Suppressor macrophage treated with lipopolysaccharide for 1 hour (primary cell): ENCODE data around the gene C9orf78.
"Not testable (repeated sequence)": the region's sequence is repeated elsewhere in the genome, so short reads cannot be mapped to it uniquely, and the experiment has no call there.

Experiments used
- DNase-seq, 3 donors: peaks; one replicate each; pipeline ENCODE4 v3.0.0-alpha.2; 2020 to 2022

The C9orf78 gene

DNA sequence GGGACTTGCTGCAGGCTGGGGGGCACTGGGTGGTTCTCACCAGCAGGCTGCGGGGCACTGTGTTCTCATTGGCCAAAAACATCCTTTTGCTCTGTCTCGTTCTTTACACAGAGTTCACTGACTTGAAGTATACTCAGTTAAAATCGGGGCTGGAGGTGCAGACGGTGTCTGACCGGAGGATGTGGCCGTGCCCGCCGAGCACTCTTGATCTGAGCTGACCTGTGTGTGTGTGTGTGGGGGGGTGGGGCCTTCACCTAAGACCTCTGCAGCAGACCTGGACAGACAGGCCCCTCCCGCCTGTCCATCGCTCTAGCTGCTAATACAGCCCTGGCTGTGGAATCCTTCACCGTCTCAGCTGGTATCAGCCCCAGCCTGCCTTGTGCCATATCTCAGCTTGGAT, 25.0 kb downstream of the C9orf78 start:
- no peak for DNase-seq

DNA sequence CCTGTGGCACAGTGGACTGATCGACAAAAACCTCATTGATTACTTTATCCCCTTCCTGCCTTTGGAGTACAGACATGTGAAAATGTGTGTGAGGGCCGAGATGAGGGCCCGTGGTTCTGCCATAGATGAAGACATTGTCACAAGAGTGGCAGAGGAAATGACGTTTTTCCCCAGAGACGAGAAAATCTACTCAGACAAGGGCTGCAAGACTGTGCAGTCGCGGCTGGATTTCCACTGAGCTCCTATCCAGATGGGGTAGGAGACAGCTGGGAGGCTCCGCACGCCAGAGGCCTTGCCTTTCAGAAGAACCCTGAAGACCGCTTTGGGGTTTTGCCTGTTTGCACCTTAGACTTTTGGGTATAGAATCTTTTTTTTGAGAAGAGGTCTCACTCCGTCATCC, 25.7 kb downstream of the C9orf78 start:
- DNase-seq = no peak

GRCh38 chr9:129806061-129806460, 29.0 kb downstream of the C9orf78 start:
- peak; percentile 51 to 83 (median 58) for DNase-seq

DNA sequence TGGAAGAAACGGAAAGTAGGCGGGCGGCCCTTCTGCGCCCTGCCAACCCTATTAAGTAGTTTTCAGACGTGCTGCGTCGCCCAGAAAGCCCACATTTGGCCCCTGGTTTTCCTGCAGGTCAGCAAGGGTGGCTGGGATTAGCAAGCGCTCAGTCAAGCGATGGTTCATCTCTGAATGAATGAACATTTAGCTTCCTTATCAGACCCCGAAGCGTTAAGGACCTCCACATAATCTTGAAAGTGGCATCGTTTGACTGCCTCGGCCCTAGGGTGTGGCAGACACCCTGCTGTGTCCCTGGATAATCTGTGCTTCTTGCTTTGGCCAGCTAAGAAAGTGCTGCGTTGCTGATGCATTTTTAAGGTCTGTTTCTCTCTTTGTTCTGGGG, 31.4 kb downstream of the C9orf78 start:
- DNase-seq = no peak

DNA sequence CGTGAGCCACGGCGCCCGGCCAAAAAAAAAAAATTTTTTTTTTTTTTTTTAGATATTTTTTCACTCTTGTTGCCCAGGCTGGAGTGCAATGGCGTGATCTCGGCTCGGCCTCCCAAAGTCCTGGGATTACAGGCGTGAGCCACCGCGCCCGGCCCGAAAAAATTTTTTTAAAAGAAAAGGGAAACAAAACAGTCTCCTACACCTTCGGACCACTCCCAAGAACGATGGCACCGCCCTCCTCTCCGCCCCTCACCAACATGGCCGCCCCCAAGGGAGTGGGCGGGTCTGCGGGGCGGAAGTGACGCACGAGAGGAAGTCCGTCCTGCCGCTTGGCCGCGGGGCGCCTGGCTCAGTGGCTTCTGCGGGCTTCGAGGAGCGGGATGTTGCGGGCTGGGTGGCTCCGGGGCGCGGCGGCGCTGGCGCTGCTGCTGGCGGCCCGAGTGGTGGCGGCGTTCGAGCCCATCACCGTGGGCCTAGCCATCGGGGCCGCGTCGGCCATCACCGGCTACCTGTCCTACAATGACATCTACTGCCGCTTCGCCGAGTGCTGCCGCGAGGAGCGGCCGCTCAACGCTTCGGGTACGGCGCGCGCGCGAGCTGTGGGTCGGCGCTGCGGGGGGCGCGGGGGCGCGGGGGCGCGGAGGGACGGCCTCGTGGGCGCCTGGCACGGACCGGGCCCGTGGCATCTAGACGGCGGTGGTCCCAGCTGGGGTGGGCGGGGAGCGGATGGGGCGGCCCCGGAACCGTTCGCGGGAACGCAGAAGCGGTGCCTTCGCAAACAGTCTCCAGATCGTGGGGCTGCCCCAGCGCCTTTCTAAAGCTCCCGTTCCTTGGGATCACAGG, 32.0 kb downstream of the C9orf78 start, which contains the start of gene TOR1B:
TOR1B (plus strand) TSS at position 352 of the 843 bp plus-strand sequence; CDS start at position 381, 29 bp downstream.
- DNase-seq = peak; percentile 97 to 98 (median 98)

DNA sequence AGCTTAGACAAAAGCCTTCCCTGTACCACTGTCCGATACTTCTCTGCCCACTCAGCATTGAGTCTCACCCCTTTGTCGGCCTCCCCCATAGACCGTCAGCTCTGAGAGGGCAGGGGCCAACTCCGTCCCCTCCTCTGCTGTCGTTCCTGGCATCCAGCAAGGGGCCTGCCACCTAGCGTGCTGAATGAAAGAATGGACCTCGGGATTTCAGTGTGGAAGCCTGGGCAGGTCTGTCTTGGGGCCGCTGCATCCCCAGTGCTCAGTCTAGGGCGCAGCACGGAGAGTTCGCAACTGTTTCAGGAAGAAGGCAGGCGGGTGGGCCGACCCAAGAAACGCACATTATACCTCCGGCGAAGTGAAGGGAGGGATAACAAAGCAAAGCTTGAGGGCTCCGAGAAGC, 33.6 kb downstream of the C9orf78 start:
- DNase-seq = no peak

- DNase-seq = no peak
Observed at GRCh38 chr9:129798973-129799372, 36.1 kb downstream of the C9orf78 start.

DNA sequence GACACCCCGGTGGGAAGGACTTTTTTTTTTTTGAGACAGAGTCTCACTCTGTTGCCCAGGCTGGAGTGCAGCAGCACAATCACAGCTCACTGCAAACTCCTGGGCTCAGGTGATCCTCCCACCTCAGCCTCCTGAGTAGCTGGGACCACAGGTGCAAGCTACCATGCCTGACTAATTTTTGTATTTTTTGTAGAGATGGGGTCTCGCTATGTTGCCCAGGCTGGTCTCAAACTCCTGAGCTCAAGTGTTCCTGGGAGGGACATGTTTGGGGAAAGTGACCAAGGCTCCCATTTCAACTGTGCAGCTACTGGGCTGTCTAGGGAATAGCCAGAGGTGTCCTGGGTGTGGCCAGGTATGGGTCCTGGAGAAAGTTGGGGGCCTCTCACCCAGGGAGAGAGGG, 39.0 kb downstream of the C9orf78 start:
- DNase-seq = not testable (repeated sequence)

DNA sequence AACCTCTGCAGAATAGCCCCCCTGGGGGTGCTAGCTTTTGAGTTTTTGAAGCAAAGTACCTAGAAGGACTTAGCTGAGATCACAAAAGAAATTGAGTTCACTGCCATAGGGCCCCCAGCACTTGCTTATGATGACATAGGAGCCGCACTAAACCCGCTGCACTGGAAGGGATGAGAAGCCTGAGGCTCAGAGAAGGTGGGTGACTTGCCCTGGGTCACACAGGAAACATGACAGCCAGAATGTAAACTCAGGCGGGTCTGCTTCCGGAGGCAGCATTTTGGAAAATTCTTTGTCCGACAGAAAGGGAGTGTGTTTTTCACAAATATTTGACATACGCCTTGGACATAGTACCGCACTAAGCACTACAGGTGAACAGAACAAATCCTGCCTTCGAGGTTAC, 40.5 kb downstream of the C9orf78 start:
- no peak for DNase-seq

GRCh38 chr9:129786481-129786880, 48.6 kb downstream of the C9orf78 start:
- DNase-seq = no peak

GRCh38 chr9:129785866-129786265, 49.2 kb downstream of the C9orf78 start:
- no peak for DNase-seq

- not testable (repeated sequence) for DNase-seq
Observed at GRCh38 chr9:129784970-129785369, 50.1 kb downstream of the C9orf78 start.

- DNase-seq = peak; percentile 86 to 92 (median 87)
Observed at GRCh38 chr9:129783516-129784361, 51.3 kb downstream of the C9orf78 start.

DNA sequence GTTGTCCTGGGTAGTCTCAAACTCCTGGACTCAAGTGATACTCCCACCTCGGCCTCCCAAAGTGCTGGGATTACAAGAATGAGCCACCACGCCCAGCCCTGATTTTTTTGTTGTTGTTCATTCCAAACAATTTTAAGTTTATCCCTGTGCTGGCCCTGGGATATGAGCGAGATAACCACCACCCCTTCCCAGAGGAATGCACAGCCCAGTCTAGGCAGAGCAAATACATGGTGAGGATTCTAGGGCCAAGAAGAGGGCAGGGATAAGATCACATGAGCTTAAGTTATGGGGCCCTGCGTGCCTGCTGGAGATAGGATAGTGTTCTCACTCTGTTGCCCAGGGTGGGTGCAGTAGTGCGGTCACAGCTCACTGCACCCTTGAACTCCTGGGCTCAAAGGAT, 53.1 kb downstream of the C9orf78 start:
- no peak for DNase-seq

GRCh38 chr9:129781131-129781530, 53.9 kb downstream of the C9orf78 start:
- peak in 2 of 3 donors; percentile 60 to 67 for DNase-seq

DNA sequence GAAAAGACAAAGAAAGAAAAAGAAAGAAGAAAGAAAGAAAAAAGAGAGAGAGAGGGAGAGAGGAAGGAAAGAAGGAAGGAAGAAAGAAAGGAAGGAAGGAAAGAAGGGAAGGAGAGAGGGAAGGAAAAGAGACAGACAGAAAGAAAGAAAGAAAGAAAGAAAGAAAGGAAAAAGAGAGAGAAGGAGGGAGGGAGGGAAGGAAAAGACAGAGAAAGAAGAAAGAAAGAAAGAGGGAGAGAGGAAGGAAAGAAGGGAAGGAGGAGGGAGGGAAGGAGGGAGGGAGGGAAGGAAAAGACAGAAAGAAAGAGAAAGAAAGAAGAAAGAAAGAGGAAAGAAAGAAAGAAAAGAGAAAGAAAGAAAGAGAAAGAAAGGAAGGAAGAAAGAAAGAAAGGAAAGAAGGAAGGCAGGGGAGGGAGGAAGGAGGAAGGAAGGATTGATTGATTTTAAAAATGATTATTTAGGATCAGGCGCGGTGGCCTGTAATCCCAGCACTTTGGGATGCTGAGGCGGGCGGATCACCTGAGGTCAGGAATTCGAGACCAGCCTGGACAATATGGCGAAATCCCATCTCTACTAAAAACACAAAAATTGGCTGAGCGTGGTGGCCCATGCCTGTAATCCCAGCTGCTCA, 55.4 kb downstream of the C9orf78 start:
- DNase-seq = no peak

GRCh38 chr9:129778469-129778868, 56.6 kb downstream of the C9orf78 start:
- DNase-seq = no peak

DNA sequence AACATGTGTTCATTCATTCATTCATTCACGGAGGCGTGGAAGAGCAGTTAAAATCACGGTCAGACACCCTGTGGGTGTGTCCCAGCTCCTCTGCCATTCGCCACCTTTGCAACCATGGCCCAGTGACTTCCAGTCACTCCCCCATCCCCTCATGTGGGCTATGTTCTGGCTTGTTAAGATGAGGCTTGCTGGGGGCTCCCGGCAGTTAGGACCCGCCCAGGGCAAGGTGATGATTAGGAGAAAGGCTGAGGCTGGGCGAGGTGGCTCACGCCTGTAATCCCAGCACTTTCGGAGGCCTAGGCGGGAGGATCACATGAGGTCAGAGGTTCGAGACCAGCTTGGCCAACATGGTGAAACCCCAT, 57.3 kb downstream of the C9orf78 start:
- peak in 1 of 3 donors; percentile 46 for DNase-seq
